Activated CD4-positive, CD25-positive, alpha-beta regulatory T cell (primary cell): ENCODE measurements around the gene C10orf95.
A peak's percentile ranks its signal among the peaks of the same experiment; 100 is the strongest.
"Not testable (repeated sequence)": the region's sequence is repeated elsewhere in the genome, so short reads cannot be mapped to it uniquely, and the experiment has no call there.

Source experiments
- DNase-seq, 4 experiments: peaks; one replicate each; lab custom pipeline; 2025; lab: John Stamatoyannopoulos, UW

The C10orf95 gene

DNA sequence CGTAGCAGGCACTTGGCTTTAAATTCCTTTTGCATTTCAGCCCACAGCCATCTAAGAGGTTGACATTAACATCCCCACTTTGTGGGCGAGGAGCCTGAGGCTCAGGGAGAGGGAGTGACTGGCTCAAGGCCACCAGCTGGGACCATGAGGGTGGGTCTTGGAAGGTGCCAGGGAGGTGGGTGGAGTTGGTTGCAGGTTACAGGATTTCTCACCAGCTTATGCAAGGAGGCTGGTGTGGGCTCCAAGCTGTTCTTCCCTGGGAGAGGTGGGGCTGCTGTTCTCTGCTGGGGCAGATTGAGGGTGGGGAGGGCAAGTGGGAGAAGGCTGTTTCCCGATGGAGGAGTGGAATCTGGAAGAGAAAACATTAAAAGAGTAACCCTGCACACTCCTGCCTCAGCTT lies 14.1 kb upstream of the C10orf95 start:
- DNase-seq, result no peak

DNA sequence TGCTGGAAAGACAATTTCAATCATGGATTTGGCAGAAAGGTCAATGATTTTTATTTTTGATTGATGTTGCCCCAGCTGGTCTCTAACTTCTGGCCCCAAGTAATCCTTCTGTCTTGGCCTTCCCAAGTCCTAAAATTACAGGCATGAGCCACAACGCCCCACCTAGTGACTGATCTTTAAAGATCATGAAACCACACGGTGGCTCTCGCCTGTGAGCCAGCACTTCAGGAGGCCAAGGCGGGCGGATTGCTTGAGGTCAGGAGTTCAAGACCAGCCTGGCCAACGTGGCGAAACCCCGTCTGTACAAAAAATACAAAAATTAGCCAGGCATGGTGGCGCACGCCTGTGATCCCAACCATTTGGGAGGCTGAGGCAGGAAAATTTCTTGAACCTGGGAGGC lies 12.6 kb upstream of the C10orf95 start:
- DNase-seq, result no peak

DNA sequence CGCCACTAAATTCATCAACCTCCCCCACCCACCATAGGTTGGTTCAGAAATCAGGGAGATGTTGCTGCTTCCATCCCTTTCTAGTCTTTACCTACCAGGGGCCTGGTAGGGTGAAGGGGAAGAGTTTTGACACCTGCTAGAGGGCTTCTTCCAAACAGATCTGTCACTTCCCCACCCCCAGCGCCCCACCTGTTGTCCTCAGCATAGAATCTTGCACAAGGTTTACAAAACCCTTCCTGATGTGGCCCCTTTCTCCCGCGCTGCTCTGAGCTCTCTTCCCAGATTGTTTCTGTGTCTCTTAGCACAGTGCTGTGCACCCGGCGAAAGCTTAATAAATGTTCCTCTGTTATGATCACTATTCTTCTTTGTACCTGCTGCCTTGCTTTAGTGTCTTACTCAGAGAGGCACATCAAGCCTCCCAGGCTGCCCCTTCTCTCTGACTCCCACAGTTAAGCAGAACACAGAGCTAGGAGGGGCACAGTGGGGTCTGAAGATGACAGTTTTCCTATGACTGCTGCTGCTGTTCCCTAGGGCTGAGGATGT lies 11.2 kb upstream of the C10orf95 start:
- no peak for DNase-seq

DNA sequence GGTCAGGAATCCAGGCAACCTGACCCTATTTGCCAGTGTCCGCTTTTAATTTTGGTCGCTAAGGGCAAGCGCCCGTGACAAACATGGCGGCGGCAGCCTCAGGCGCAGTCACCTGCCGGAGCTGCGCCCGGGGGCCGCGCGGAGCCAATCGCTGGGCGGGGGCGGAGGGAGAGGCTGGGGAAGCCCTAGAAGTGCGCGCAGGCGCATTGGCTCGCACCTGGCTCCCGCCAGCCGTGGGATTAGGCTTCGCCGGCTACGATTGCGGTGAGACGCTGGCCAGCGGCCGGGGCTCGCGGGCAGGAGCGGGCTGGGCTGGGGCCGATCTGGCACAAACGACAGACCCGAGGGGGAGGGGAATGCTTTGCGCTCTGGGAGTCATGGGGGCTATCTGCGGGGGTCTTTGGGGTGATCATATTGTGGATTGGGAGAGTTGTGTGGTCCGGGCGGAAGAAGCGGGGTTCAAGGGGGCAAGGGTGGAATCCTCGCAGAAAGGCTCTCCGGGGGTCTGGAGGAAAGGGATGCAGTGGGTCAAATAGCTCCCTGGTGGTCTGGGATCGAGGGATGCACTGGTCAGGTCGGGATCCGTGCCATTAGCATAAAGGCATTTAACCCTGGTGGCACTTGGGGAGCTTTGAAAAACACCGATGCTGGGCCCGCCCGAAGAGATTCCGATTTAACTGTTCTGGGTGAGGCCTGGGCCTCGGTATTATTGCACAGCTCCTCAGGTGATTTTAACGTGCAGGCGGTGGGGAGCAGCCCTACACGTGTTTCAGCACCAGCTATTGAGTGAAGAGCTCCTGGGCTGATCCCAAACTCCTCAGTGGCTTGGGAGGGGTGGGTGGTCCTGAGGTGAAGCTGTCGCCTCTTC lies 10.1 kb upstream of the C10orf95 start:
- peak; percentile 74 to 89 (median 86) for DNase-seq

DNA sequence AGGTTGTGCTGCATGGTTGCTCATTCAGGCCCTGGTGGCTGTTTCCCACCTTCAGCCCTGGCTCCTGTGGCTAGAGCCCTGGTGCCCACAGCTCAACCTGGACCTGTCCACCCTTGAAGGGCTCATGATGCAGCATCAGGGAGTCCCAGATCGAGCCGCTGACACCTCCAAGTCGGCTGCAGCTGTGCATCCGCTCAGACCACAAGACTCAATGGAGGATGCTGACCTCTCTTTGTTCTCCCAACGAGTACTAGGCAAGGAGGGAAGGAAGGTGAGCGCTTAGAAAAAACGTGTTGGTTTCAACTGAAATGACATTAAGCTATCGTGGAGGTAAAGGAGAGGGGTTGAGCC lies 9.5 kb upstream of the C10orf95 start:
- DNase-seq, result no peak

DNA sequence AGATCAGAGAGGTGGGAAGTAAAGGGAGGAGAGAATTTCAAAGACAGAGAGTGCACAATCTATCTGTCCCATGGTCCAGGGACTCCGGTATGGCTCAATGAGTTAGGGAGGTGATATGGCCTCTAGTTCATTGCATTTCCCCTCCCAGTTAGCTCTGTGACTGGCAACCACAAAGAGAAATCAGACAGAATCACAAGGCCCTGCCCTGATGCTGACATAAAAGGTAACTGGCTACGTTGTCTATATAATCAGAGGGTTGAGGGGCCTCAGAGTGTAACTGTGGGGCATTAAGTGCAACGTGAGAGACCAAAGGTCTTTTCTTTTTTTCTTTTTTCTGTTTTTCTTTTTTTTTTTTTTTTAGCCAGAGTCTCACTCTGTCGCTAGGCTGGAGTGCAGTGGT lies 7.3 kb upstream of the C10orf95 start:
- DNase-seq, result no peak

DNA sequence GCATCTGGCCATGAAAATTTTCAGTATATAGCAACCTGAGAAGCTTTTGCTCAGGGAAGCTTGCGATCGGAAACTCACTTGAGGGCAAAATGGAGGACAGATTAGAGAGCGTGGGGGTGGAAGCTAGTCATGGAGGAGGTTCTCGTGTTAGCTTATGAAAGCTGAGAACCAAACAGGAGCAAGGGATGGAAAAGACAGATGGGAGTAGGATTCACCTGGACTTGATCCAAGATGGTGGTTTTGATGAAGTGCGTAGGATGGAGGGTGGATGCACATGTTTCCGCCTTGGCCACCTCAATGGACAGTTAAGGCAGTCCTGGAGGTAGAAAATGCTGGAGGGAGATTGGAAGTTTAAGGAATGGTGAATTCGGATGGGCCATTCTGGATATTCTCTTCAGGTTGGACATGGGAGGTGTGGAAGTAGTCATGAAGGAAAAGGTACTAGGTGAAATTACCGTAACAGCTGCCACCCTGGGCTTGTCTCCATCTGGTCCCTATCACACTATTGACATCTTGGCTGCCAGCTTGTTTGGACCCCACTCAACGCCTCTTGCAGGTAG lies 6.3 kb upstream of the C10orf95 start:
- no peak for DNase-seq

DNA sequence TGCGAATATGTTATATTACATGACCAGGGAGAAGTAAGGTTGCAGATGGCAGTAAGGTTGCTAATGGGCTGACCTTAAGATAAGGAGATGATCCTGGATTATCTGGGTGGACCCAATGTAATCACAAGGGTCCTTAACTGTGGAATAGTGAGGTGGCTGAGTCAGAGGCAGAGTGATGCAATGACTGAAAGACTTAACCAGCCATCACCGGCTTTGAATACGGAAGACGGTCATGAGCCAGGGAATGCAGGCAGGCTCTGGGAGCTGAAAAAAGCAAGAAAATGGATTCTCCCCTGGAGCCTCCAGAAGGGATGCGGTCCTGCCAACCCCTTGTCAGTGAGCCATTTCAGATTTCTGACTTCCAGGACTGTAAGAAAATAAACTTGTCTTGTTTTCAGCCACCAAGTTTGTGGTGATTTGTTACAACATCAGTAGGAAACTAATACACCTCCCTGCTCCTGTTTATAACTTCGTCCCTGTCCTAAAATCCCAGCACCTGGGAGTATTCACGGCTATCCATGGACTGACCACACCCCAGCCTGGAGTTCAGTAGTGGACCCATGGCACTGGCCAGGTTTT lies 4.6 kb upstream of the C10orf95 start:
- DNase-seq, result no peak

DNA sequence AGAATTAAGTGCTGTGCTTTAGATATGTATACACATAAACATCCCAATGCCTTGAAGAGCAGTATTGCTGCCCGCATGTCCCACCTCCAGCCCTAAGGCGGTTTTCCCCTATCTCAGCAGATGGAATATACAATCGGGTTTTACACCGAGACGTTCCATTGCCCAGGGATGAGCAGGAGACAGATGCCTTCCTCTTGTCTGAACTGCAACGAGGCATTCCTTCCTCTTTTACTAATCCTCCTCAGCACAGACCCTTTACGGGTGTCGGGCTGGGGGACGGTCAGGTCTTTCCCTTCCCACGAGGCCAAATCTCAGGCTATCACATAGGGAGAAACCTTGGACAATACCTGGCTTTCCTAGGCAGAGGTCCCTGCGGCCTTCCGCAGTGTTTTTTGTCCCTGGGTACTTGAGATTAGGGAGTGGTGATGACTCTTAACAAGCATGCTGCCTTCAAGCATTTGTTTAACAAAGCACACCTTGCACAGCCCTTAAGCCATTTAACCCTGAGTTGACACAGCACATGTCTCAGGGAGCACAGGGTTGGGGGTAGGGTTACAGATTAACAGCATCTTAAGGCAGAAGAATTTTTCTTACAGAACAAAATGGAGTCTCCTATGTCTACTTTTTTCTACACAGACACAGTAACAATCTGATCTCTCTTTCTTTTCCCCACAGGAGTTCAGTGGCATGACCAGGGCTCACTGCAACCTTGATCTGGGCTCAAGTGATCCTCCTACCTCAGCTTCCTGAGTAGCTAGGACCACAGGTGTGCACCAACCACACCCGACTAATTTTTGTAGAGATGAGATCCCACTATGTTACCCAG lies 3.5 kb upstream of the C10orf95 start:
- DNase-seq, result not testable (repeated sequence)

DNA sequence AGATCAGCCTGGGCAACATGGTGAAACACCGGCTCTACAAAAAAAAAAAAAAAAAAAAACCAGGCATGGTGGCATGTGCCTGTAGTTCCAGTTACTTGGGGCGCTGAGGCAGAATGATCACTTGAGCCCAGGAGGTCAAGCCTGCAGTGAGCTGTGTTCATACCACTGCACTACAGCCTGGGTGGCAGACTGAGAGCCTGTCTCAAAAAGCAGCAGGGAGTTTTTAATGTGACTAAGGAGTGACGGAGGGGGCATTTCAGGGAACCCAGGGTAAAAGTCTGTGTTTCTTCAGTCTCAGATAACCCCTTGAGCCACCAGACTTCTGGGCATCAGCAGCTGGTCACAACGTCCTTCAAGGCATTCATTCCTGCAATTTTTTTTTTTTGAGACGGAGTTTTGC lies 2.2 kb upstream of the C10orf95 start:
- DNase-seq, result no peak

DNA sequence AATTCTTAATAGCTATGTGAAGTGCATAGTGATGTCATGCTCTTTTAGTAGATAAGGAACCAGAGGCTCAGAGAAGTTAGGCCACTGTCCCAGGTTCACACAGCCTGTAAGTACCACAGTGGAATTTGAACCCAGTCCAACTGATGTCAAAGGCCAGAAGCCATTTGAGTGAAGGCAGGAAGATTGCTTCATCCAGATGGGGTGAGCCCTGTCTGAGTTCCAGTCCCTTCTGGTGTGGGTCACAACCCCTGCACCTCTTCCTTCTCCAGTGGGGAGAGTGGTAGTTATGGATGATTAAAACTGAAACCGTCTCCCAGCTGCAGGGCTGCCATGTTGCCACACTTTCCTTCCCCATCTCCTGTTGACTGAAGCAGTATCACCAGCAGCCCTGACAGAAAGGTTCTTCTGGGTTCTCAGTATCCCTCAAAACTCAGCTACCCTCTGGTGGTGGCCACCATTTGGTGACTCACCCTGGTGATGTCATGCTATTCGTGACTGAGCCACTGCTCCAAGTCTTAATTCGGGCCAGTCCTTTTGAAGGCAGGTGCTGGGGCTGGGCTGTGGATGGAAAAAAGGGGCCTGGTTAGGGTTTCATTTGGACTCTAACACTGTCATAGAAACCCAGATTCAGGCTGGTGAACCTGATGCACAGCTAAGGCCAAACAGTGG lies 1.5 kb upstream of the C10orf95 start:
- DNase-seq, result peak in 2 of 4 experiments; percentile 30 to 52

DNA sequence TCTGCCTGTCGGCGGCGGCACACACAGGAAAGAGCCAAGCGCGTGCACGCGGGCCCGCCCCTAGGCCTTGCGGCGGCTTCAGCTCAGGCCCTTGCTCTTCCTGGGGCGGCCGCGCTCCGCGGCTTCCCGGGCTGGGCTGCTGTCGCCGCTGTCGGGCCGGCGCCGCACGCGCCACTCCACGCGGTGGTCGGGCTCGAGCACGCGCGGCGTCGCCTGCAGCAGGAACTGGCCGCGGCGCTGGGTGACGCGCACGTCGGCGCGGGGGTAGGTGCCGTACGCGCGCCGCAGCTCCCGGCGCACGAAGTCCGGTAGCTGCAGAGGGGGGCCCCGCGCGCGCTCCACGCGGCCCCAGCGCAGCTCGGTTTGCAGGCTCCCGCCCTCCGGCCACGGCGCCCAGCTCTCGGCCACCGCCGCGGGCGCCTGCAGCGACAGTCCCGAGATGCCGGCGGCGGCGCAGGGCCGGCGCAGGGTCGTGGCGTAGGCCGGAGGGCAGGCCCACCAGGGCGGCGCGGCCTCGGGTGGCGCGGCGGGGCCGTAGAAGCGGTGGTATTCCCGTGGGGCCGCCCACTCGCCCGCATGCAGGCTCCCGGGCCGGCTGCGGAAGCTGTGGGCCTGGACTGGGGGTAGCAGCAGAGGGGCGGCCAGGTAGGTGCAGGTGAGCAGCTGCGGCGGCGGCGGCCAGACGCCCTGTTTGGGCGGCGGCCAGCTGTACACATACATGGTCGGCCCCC lies 804 bp downstream of the C10orf95 start:
- DNase-seq, result peak; percentile 49 to 93 (median 74)

DNA sequence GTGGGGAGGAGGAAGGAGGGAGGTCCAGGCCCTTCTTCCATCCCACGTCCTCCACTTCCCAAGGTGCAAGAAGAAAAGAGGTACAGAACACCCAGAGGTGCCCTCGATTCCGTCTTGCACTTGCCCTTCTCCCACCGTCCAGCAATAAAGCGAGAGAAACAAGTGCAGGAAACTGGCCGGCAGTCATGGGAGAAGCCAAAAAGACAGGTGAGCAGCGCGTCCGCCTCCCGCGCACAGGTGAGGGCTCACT lies 1.3 kb downstream of the C10orf95 start:
- no peak for DNase-seq

DNA sequence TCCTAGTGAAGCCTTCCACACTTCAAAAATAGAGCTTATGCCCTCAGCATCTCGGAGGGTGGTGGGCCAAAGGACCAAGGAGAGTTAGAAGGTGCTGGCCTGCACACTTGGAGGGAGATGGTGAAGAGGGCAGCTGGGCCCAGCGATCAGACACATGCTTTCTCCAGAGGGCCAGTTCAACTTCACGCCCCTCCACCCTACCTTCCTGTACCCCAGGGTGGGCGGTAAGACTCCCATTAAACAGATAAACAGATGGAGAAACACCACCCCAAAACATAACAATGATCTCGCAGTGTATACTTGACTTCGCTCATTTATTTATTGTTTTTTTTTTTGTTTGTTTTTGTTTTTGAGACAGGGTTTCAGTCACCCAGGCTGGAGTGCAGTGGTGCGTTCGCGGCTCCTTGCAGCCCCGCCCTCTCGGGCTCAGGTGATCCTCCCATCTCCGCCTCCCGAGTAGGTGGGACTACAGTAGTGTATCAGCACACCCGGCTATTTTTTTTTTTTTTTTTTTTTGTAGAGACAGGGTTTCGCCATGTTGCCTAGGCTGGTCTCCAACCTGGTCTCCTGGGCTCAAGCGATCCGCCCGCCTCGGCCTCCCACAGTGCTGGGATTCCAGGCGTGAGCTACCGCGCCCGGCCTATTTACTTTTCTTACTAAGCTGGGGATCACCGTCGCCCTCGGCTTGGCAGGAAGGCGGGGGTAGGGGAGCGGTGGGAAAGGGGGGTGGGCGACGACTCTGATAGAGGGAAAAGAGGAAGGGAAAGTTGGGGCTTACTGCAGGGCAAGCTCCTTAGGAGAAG lies 1.8 kb downstream of the C10orf95 start:
- DNase-seq, result peak; percentile 49 to 77 (median 68)

DNA sequence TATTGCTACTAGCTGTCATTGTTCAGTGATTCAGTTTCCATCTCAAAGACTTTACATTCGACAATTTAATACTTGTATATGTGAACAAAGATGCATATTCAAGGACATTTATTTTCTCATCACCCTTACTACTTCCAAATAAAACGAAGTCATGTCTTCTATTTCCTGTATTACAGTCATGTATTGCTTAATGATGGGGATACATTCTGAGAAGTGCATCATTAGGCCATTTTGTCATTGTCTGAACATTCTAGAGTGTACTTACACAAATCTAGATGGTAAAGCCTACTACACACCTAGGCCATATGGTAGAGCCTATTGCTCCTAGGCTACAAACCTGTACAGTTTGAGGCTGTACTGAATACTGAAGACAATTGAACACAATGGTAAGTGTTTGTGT lies 6.5 kb downstream of the C10orf95 start:
- no peak for DNase-seq

DNA sequence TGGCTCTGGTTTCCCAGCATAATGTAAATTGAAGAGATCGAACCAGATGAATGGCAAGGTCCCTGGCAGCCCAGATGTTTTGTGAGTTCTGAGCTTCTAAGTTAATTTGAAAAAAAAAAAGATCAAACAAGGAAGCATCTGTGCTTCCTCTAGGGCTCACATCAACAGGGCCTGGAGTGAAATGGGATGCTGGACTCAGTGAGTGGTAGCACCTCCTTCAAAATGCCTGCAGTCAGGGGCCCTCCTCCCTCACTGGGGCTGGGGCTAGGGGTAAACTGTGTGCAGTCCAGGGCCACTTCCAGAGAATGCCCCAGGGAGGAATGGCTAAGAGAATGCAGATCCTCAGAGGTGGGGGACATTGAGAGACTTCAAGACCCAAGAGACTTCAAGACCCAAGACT lies 13.0 kb downstream of the C10orf95 start:
- DNase-seq, result no peak

DNA sequence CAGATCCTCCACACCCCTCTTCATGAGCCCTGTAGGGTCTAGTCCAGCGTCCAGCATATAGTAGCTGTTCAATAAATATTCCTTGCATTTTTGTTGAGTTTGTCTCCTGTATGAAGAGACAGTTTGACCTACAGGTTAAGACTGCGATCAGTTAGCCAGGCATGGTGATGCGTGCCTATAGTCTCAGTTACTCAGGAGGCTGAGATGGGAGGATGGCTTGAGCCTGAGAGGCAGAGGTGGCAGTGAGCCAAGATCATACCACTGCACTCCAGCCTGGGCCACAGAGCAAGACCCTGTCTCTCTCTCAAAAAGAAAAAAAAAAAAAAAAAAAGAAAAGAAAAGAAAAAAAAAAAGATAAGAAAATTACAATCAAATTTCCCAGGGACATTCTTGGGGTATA lies 13.8 kb downstream of the C10orf95 start:
- no peak for DNase-seq

DNA sequence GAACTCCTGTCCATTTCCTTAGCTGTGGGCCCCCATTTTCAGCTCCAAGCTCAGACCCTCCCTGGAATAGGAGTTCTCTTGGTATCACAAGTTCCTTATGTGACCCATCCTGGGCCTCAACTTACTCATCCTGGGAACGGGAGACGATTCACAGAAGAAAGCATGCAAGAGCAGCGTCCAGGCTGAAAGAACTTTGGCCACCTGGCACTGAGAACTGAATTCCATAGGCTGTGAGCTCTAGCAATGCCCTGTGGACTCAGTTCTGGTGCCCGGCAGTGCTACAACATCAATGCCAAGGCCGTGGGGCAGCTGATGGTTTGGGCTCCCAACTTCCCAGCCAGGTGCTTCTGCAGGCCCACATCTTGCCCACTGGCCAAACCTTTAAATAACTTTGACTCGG lies 15.0 kb downstream of the C10orf95 start:
- DNase-seq, result no peak

DNA sequence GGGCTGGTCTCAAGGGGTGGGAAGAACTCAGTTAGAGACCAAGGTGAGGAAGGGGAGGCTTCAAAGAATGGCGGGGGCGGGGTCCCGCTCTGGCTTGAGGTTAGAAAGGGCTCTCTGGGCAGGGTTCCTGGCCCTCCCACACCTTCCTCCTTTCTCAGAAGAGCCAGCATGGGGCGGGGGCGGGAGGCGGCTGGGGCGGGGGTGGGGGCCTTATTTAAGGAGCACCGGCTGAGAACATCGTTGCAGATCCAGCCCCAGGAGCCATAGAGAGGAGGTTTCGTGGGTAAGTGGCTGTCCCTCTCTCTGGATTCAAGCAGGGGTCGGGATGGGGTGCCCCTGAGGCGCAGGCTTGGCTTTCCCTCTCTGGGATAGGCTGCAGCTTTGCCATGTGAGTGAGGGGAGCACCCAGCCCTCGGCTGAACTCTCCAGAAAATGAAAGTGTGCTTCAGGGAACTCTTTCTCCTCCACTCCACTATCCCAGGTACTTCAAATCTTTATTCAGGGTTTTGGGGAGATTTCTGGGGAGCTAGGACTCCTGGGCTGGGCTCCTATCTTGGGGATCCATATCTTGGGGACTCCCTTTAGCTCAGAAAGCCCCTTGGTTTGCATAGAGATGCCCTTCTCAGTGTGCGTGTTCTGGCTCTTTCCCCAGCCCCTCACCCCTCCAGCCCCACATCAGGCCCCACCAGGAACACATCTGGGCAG lies 15.7 kb downstream of the C10orf95 start:
- no peak for DNase-seq

DNA sequence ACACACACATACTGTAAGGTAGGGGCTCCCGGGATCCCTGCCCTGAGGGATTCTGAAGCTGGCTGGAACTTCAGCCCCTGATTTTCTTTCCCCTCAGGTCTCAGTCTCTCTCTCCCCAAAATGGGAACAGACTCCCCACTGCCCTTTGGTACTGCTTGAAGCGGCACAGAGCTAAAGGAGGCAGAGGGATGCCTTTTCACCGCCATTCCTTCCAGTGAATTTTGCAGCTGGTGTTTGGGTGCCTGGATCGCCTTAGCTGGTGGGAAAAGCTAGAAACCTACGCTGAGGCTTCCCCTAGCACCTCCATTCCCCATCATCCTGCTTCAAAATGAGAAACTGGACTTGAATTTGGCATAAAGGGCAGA lies 16.2 kb downstream of the C10orf95 start:
- no peak for DNase-seq
